GM23338 (cell line): Measurements from ENCODE around the gene KSR2.

Experiments
- EZH2 ChIP-seq: fragments of 200-600 bp; sonication (generic); IDR thresholded peaks from one replicate; pipeline ENCODE4 v1.8.0; 2017; ENCODE audit warnings: antibody characterized with exemption, mild to moderate bottlenecking, low read depth; ENCODE audit not compliant: unreplicated experiment
- EZH2phosphoT487 ChIP-seq: fragments of 200-600 bp; sonication (generic); IDR thresholded peaks from one replicate; pipeline ENCODE4 v1.8.1; 2018; ENCODE audit warnings: antibody characterized with exemption; ENCODE audit not compliant: unreplicated experiment
- JUNB ChIP-seq: IDR thresholded peaks from one replicate; pipeline ENCODE4 v1.6.1; 2016; ENCODE audit warnings: antibody characterized with exemption; ENCODE audit not compliant: unreplicated experiment
- POLR2AphosphoS5 ChIP-seq: IDR thresholded peaks from 2 replicates; pipeline ENCODE4 v1.6.1; 2016; ENCODE audit warnings: antibody characterized with exemption, low read depth
- TF ChIP-seq, protein P1 (sequence below), 2 experiments: fragments of 200-600 bp in 1 of 2; sonication (generic) in 1 of 2; conservative IDR thresholded peaks; 2 replicates each; pipeline versions ENCODE4 v1.5.1 to v1.6.1; 2016 to 2017; ENCODE audit warnings: antibody characterized with exemption in 2 of 2, low read depth in 2 of 2, mild to moderate bottlenecking in 2 of 2, moderate library complexity in 1 of 2

DNA sequence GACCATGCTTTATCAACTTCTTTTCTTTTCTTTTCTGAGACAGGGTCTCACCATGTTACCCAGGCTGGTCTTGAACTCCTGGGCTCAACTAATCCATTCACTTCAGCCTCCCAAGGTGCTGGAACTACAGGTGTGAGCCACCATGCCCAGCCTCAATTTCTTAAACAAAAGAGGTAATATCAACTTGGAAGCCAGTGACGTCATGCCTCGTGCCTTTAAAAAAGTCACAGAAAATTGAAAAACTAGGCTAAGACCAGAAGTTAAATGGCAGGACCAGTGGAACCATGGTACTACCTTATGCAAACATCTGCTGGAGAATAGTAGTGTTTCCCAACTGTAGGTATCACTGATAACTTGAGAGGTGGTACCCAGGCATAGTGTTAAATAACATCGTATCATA lies 103.3 kb downstream of the KSR2 start:
- TF ChIP-seq, protein P1, sequence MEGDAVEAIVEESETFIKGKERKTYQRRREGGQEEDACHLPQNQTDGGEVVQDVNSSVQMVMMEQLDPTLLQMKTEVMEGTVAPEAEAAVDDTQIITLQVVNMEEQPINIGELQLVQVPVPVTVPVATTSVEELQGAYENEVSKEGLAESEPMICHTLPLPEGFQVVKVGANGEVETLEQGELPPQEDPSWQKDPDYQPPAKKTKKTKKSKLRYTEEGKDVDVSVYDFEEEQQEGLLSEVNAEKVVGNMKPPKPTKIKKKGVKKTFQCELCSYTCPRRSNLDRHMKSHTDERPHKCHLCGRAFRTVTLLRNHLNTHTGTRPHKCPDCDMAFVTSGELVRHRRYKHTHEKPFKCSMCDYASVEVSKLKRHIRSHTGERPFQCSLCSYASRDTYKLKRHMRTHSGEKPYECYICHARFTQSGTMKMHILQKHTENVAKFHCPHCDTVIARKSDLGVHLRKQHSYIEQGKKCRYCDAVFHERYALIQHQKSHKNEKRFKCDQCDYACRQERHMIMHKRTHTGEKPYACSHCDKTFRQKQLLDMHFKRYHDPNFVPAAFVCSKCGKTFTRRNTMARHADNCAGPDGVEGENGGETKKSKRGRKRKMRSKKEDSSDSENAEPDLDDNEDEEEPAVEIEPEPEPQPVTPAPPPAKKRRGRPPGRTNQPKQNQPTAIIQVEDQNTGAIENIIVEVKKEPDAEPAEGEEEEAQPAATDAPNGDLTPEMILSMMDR (conservative IDR thresholded peaks at IDR 0.05; ENCODE audit: low read depth in 2 of 2), result no peak
- no peak for TF ChIP-seq JUNB
- no peak for TF ChIP-seq EZH2
- TF ChIP-seq EZH2phosphoT487, result no peak
- no peak for TF ChIP-seq POLR2AphosphoS5
